Activated T-helper 1 cell treated with Interleukin-2 at 50 U/mL for 16 hours (primary cell): ENCODE measurements around the gene PHAF1.
A peak's percentile ranks its signal among the peaks of the same experiment; 100 is the strongest.

Experiments used
- DNase-seq: peaks from one replicate; pipeline ENCODE4 v3.0.0-alpha.2; 2020; ENCODE audit warnings: low read depth

PHAF1 gene

DNA sequence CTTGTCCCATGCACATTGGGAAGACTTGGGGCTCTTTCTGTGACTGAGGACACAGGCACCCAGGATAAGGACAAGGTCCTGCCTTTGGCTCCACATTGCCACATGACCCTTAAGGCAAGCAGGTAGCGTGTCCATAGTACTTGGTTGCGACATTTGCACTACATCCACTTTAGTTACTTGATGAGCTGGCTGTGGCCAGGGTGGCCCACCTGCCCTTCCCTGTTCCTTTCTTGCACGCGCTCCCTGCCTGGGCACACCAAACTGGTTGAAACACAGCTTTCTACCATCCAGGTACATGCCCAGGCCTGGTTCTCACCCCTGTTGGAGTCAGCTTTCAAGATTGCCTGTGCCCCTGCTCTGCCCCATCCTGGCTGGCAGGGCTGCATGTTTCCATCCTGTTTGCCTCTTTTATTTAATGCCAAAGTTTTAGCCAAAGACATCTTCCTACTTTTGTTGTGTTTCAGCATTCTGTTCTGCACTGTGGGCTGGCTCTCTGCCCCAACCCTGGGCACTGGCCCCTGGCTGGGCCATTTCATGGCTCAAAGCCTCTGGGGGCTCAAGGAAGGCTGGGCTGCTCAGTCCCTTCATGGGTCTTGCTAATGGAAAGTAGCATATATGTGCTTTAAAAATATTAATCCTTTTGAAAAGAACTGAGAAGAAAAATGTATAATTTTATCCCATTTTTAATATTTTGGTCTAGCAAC lies 37.8 kb downstream of the PHAF1 start:
- no peak for DNase-seq

DNA sequence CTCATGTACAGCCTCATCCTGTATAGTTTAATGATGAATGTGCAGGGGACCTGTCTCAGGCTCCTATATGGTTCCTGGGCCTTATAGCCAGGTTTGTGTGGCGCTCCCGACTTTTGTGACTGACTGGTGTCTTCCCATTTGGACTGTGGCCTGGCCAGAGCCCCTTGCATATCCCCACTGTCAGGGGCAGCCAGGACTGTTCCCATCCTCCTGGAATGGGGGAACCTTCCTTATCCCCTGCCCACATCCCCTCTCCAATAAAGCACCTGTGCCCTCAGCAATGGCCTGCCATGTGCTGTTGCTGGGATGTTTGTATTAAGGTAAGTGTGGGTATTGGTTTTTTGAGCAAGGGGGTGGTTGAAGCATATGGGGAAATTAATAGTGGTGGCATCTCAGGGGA lies 38.5 kb downstream of the PHAF1 start:
- DNase-seq = no peak

DNA sequence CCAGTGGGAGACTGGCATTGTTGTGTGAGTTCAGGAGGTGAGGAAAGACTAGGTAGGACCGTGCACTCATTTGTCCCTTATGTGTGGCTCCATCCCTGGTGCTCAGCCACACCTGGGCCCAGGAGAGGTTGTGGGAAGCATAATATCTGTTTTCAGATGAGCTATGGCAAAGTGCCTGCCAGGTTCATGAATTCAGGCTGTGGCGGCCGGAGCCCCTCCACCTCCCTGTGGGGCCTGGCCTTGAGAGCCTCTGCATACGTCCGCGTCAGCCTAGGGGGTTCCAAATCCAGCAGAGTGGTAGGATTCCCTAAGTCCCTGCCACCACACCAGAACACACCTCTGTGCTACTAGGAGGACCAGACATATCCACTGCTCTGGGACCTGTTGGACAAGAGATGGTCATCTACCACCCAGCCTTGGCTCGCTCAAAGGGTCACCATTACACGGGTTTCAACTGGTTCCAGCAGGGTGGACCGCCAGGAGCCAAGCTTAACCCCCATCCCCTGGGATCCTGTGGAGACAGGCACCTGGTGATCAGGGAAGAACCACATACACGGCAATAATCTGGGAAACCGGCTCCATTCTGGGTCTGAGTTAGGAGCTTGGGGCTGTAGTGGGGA lies 39.0 kb downstream of the PHAF1 start:
- DNase-seq = no peak

DNA sequence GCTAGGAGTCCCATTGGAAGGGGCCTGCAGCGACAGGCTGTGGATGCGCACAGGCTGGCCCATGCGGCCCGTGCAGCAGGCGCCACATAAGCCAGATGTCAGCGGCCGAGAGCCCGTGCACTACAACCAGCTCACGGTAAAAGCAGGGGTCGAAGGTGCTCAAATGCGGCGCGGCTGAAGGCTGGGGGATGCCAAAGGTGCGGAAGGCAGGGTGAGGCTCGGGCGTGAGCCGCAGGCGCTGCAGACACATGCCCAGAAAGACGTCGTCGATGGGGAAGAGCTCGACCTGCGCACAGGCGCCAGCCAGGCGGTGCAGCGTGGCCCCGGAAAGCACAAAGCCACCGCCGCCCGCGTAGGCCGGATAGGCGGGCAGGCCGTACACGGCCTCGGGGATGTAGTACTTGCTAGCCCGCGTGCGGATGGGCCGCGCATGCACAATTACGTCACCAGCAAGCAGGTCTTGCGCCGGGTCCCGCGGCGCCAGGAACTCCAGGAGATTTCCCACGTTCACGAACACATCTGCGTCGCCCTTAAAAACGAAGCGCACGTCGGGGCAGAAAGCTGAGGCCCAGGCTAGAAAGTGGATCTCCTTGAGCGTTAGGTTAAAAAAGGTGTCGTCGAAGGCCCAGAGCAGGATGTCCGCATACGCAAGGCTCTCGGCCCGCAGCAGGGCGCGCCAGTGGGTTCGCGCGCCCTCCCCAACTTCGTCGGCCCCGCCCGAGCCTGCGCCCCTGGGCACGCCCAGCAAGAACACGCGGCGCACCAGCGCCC lies 39.7 kb downstream of the PHAF1 start:
- DNase-seq = no peak

DNA sequence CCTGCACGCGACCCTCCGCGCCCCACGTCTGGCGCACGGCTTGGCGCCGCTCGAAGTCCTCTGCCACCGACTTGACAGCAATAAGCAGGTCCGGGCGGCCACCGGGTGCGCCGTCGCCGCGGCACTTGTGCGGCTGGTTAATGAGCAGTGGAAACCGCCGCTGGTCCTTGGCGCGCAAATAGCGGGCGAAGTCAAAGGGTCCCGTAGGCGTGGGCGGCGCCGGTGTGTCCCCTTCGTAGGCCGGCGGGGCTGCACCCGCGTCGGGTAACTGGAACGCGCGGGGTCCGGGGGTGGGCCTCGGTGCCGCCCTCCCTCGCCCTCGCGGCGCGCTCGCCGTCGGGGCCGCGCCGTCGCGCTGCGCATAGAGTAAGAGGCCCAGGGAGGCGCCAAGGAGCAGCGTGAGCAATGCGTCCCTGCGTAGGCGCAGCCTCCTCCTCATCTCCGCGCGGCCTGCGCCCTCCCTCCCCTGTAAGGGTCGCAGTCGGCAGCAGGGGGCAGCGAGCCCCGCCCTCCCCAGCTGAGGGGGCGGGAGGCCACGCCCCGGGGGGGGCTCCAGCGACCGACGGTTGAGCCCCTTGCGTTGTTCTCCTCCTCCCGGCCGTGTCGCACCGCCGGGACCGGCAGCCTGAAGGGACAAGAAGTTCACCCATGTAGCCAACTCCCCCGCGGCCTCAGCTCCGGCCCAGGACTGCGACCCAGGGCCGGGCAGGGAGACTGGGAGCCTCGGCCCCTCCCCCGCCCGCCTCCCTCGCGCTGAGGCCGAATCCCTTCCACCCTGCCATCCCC lies 40.5 kb downstream of the PHAF1 start:
- no peak for DNase-seq

DNA sequence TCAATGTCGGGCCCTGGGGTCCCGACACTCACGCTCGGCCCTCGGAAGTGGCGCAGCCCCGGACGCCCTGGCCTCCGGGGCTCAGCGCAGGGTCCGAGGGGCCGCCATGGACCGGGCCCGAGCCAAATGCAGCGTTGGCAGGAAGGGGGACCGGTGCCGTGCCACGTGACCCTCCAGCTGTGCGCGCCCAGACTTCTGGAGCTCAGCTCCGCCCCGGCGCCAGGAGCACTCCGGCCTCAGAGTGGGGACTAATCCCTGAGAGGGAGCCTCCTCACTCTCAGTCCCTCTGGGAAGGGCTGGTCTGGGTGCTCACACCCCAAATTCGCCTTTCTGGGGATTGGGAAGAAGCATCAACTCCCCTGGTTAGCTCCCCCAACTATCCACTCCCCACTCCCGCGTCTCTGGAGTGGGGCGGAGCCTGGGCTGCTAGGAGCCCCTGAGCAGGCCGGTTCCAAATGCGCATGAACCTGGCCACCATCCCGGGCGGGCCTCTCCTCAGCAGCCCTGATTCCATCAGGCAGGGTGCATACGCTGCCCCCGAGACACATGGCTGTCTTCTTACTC lies 41.2 kb downstream of the PHAF1 start, which contains the start of gene B3GNT9:
B3GNT9 (minus strand) TSS at position 166 of the 564 bp plus-strand sequence. CDS start 513 bp downstream, outside the sequence.
- no peak for DNase-seq

DNA sequence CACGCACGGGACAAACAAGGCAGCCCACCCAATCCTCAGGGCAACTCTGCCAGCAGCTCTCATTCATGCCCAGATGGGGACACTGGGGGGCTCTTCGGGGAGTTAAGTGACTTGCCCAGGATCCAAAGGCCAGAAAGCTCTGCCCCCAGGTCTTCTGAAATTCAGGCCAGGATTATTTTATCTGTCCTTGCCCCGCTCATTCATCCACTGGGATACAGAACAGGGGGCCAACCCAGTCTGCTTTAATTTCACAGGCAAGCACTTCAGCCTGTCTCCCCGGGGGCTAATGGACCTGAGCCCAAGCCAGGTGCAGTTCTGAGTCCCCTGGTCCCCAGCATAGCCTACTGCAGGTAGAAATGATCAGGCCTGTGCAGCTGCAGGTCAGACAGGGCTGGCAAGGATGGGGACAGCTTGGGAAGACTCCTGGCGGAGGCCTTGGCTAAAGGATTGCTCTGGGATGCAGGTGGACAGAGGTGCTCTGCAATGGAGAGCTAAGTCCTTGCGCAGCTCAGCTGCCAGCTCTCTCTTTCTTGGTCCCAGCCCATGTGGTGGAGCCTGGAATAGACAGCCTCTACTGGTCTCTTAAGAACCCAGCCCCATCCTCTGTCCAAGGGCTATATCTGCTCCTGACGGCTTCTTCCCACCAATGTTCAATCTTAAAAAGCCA lies 41.8 kb downstream of the PHAF1 start:
- no peak for DNase-seq

DNA sequence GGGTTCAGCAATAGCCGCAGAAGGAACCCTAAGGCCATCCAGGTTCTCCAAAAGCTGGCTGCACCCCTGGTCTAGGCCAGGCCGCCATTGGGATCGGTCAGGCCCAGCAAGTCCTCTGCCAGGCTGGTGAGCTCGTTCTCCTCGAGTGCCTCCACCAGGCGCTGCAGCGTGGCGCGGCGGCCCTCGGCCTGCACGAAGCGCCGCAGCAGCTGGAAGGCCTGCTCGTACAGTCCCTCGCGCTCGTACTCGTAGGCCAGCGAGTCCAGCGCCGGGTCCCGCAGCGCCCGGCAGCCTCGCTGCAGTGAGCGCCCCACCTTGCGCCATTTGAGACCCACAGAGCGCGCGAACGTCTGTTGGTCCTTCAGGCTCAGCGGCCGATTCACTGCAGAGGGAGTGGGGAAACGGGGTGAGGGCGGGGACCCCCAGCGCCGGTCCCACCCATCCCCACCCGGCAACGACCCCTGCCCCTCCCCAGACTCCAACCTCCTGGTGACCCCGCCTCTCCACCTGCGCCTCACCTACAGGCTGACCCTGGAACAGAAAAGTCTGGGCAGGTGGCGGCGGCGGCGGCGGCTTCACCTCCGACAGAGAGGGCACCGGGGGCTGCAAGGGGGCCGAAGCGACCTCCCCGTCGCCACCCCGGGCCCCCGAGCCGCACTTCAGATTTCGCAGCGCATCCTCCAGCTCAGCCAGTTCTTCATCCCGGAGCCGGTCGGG lies 45.0 kb downstream of the PHAF1 start:
- no peak for DNase-seq

DNA sequence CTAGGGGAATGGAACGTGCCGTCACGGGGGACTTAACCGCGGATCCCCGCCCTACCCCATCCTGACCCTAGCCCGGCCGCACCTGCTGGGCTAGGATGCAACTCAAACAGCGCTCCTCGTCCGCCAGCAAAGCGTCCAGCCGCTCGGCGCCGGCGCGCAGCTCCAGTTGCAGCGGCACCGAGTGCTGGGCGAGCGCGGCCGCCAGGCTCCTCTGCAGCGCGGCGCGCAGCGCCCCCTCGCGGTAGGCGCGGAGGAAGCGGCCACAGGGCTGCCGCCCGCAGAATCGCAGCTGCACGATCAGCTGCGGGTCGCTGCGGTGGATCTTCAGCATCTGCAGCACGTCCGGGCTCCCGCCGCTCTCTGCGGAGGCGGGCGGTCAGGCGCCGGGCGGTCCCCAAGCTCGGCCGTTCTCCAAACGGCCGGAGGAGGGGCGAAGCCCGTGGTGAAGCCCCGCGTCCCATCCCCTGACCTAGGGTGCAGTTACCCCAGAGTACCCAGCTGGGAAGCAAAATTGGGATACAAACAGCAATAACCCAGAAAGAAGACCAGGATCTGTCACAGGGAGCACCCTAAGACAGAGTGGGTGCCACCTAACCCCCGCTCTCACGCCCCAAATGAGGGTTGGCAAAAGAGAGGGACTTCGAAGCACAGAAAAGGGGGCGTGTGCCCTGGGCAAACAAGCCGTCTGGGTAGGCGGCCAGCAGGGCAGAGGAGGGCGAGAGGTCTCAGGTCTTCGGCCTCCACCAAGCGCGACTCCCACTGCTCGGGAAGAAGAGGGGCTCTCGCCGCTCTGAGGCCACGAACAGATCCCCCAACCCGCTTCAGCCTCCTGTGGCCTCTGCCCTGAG lies 45.8 kb downstream of the PHAF1 start:
- DNase-seq = peak; percentile 75

DNA sequence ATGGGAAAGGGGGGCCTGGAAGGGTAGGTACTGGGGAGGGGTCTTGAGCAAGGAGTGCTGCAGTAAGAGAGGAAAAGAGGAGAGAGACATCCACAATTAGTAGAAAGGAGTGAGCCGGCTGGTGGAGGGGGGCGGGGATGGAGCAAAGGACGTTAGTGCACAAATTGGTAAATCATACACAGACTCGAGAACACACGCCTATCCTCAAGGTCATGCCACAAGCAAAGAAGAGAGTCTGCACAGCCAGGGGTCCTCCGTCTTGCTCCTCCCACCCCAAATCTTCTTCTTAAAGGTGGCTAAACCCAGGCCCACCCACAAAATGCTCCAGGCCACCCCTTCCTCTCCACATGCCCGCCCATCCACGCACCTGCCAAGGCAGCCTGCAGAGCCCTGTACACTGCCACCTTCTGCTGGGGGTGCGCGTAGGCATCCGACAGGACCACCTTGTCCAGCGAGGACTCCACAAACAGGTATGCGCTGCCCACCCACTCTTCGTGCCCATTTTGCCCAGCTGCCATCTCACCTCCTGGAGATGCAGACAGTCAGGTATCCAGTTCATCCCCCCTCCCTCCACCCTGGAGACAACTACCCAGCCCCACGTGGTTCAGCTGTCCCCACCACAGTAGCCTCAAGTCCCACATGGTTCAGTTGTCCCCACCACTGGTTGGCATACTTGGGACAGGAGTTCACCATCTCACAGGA lies 46.6 kb downstream of the PHAF1 start:
- DNase-seq = no peak

DNA sequence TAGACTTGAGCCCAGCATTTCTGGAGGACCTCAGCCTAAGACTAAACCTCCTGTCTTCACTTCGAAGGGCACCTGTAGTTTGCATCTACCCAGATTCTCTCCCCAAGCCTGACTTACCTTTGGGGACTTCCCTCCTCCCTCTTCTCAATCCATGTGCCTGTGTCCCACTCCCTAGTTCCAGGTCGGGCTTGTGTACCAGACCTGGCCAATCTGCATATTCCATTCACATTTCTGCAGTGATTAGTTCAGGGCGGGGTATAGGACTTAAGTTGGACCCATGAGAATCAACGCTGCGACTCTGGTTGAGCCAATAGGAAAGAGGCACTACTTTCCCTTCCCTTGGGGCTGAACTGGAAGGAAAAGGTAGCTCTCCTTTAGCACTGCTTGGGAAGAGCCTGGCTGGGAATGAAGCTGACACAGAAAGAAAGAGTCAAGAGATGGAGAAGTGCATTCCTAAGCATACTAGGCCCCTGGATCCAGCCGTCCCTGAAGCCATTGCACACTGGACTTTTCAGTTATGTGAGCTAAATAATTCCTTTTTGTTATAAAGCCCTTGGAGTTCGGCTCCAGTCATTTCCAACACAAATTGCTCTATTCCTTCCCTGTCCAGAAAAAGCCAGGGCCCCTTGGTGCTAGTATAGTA lies 47.5 kb downstream of the PHAF1 start:
- no peak for DNase-seq

DNA sequence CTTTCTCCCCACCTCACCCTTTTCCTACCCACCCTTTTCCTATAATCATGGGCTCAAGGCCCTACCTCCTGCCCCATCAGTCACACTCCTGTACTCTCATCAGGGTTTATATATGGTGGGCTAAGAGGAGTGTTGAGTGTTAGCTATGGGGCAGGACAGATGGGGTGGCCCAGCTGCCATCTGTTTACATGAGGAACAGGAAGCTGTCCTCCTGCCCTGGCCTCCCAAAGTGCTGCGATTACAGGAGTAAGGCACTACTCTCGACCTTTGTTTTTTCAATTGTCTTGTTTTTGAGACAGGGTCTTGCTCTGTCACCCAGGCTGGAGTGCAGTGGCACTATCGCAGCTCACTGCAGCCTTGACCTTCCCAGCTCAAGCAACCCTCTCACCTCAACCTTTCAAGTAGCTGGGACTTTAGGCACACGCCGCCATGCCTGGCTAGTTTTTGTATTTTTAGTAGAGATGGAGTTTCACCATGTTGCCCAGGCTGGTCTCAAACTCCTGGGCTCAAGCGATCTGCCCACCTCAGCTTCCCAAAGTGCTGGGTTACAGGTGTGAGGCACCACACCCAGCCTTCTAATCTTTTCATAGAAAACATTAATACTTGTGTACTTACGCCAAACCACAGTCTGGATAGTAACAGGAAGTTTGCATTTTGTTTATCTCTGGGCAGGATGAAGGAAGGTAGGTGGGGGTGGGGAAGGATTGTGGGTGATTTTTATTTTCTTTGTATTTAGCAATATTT lies 48.3 kb downstream of the PHAF1 start:
- DNase-seq = no peak

DNA sequence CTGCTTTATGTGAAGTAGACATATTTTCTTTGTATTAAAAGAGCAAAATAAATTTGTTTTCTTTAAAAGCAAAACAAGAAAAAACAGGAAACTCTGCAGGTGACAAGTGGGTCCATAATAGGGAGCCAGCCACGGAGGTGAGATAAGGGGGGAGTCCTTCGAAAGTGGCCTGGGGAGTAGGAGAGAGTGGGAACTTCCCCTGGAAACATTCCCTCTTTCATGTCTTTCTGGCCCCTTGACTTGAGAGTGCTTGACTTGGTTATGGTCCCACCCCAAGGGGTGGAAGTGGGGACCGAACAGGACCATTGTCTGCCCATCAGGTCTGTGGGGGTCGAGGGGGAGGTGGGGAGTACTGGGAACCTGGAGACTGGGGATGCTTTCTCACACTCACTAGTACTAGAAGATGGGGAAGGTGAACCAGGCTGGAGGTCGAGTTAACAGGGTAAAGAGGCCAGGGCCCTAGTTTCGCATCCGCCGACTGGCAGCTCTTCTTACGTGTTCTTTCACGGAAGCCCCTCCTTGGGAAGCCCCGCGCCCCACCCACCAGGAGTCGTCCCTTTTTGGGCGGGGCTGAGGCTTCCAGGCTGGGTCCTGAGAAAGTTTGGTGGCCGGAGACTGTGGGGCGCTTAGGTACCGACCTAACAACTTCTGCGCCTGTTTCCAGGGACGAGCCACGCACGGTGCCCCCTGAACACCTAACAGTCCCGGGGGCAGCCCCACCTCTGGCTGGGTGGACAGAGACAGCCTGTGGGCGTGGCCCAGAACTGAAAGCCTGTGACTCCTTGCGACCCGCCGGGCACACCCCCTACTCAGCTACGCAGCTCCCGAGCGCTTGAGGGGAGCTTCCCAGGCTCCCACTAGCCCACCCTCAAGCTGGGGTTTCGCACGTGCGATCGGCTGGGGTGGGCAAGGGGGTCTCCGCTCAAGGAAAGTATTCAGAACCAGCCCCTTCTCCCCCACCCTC lies 49.2 kb downstream of the PHAF1 start:
- DNase-seq = peak; percentile 73

DNA sequence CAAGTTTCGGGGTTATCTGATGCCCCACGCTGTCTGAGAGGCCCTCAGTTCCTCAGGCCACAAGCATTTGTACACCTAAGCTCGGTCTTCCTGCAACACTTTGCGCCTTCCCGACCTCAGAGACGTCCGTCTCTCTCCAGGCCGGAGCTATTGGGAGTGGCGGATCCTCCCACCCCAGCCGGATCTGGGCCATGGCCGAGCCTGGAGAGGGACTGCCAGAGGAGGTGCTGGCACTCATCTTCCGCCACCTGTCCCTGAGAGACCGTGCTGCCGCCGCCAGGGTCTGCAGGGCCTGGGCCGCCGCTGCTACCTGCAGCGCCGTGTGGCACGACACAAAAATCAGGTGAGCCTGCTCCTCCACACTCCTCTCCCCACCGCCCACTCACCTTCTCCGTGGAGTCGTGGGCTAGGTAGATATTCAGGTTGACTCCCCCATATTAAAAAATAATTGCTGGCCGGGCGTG lies 51.9 kb downstream of the PHAF1 start:
- no peak for DNase-seq

DNA sequence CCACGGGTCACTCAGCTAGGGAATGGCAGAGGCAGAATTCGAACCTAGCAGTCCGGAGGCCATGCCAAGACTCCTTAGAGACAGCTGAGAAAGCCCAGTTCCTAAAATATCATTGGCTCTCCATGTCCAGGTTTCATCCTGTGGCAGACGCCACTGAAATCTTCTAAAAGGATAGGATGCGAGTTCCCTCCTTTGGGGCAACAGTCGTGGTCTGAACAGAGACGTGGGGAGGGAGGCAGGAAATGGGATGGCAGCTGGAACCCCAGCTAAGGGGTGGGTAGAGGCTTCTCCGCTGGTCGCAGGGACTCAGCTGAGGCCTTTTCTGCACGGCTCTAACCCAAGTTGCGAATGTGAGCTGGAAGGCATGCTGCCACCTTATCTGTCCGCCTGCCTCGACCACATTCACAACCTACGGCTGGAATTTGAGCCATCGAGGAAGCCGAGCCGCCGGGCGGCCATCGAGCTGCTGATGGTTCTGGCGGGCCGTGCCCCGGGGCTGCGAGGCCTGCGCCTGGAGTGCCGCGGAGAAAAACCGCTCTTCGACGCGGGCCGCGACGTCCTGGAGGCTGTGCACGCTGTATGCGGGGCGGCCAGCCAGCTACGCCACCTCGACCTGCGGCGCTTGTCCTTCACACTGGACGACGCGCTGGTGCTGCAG lies 52.9 kb downstream of the PHAF1 start:
- no peak for DNase-seq
